Neural cell (in vitro differentiated cells): ENCODE measurements around the gene GOLGA5. TPM values are rescaled to one million over a fixed set of nuclear protein-coding genes. Genes with fewer than 3 reads are reported as not detected.
"Not testable (repeated sequence)": the region's sequence is repeated elsewhere in the genome, so short reads cannot be mapped to it uniquely, and the experiment has no call there.

Experiments used
- H2AFZ ChIP-seq: fragments of 200-600, 300-800 bp; sonication (generic), shearing (Covaris generic); 2 replicates; pipeline ENCODE4 v1.6.0; 2014; ENCODE audit warnings: low read depth, mild to moderate bottlenecking, antibody characterized with exemption, low read length, moderate library complexity
- H3F3A ChIP-seq: fragments of 200-600 bp; shearing (Covaris generic); 2 replicates; pipeline ENCODE4 v1.6.1; 2016; ENCODE audit warnings: mild to moderate bottlenecking, moderate library complexity, mixed read lengths, antibody characterized with exemption, low read length; ENCODE audit not compliant: insufficient read depth, poor library complexity, severe bottlenecking
- H3K27ac ChIP-seq: fragments of 200-600, 300-800 bp; sonication (generic), shearing (Covaris generic); 2 replicates; pipeline ENCODE4 v1.5.1; 2014; ENCODE audit warnings: mild to moderate bottlenecking, low read length, moderate library complexity
- H3K27me3 ChIP-seq: fragments of 300-800, 200-600 bp; sonication (generic), shearing (Covaris generic); 2 replicates; pipeline ENCODE4 v1.6.0; 2014; ENCODE audit warnings: mild to moderate bottlenecking, low read depth, low read length, moderate library complexity; ENCODE audit not compliant: insufficient read depth
- H3K36me3 ChIP-seq: fragments of 300-800, 200-600 bp; sonication (generic), shearing (Covaris generic); 2 replicates; pipeline ENCODE4 v1.5.1; 2014; ENCODE audit warnings: mild to moderate bottlenecking, antibody characterized with exemption, low read length, moderate library complexity; ENCODE audit not compliant: insufficient read depth
- H3K4me2 ChIP-seq: fragments of 300-800, 200-600 bp; sonication (generic), shearing (Covaris generic); 2 replicates; pipeline ENCODE4 v1.6.0; 2014; ENCODE audit warnings: mild to moderate bottlenecking, low read length
- H3K4me3 ChIP-seq: fragments of 300-800, 200-600 bp; sonication (generic), shearing (Covaris generic); 2 replicates; pipeline ENCODE4 v1.5.1; 2014; ENCODE audit warnings: mild to moderate bottlenecking, low read length, moderate library complexity
- H3K79me2 ChIP-seq: fragments of 200-600 bp; shearing (Covaris generic); replicated peaks from 2 replicates; pipeline ENCODE4 v1.6.0; 2014; ENCODE audit warnings: mild to moderate bottlenecking, low read length, moderate library complexity; ENCODE audit not compliant: insufficient read depth
- H3K9ac ChIP-seq: fragments of 300-800, 200-600 bp; sonication (generic), shearing (Covaris generic); 2 replicates; pipeline ENCODE4 v1.6.1; 2016; ENCODE audit warnings: mild to moderate bottlenecking, low read length, mixed read lengths
- H3K9me2 ChIP-seq: fragments of 200-600 bp; shearing (Covaris generic); 2 replicates; pipeline ENCODE4 v1.6.1; 2016; ENCODE audit warnings: mild to moderate bottlenecking, low read length, mixed read lengths; ENCODE audit not compliant: insufficient read depth
- H3K9me3 ChIP-seq: fragments of 200-600, 300-800 bp; sonication (generic), shearing (Covaris generic); 2 replicates; pipeline ENCODE4 v1.6.1; 2016; ENCODE audit warnings: mild to moderate bottlenecking, mixed run types, low read length, moderate library complexity, mixed read lengths
- H4K20me1 ChIP-seq: fragments of 200-600 bp; shearing (Covaris generic); 2 replicates; pipeline ENCODE4 v1.6.1; 2016; ENCODE audit warnings: mild to moderate bottlenecking, mixed run types; ENCODE audit not compliant: insufficient read depth
- EP300 ChIP-seq: fragments of 450-650 bp; conservative IDR thresholded peaks from 2 replicates; pipeline ENCODE4 v1.6.1; 2014; ENCODE audit warnings: antibody characterized with exemption, mild to moderate bottlenecking, moderate library complexity; ENCODE audit not compliant: poor library complexity, severe bottlenecking
- EZH2 ChIP-seq: fragments of 200-600, 300-800 bp; shearing (Covaris generic), sonication (generic); IDR thresholded peaks from 2 replicates; pipeline ENCODE4 v1.6.1; 2014; ENCODE audit warnings: antibody characterized with exemption, low read length, borderline replicate concordance, mild to moderate bottlenecking; ENCODE audit not compliant: insufficient read depth, poor library complexity, severe bottlenecking
- MXI1 ChIP-seq: fragments of 450-650 bp; conservative IDR thresholded peaks from 2 replicates; pipeline ENCODE4 v1.6.1; 2014; ENCODE audit warnings: antibody characterized with exemption, mild to moderate bottlenecking; ENCODE audit not compliant: poor library complexity, severe bottlenecking
- POLR2AphosphoS5 ChIP-seq: IDR thresholded peaks from 2 replicates; pipeline ENCODE4 v1.6.1; 2012
- RAD21 ChIP-seq: fragments of 450-650 bp; conservative IDR thresholded peaks from 2 replicates; pipeline ENCODE4 v1.6.1; 2014; ENCODE audit warnings: antibody characterized with exemption, mild to moderate bottlenecking, moderate library complexity
- SMC3 ChIP-seq: fragments of 450-650 bp; conservative IDR thresholded peaks from 2 replicates; pipeline ENCODE4 v1.6.1; 2014; ENCODE audit warnings: antibody characterized with exemption, mild to moderate bottlenecking, moderate library complexity; ENCODE audit not compliant: poor library complexity
- TAF1 ChIP-seq: IDR thresholded peaks from 2 replicates; pipeline ENCODE4 v1.6.1; 2012; ENCODE audit warnings: low read depth
- polyA plus RNA-seq: library from polyadenylated mRNA; depleted of rRNA; stranded (reverse); fragments of >200 nt; gene quantifications from 2 replicates; pipeline ENCODE4 v1.2.3, GENCODE V29; 2014
- TF ChIP-seq, protein P1 (sequence below): fragments of 450-650 bp; IDR thresholded peaks from 2 replicates; pipeline ENCODE4 v1.5.1; 2014; ENCODE audit warnings: antibody characterized with exemption, mild to moderate bottlenecking, moderate library complexity; ENCODE audit not compliant: poor library complexity, severe bottlenecking
- TF ChIP-seq, protein P2 (sequence below): IDR thresholded peaks from 2 replicates; pipeline ENCODE4 v1.6.1; 2012; ENCODE audit warnings: borderline replicate concordance

Gene GOLGA5
- polyA plus RNA-seq, 1 donor from 2014 or later, result 35.7 TPM

DNA sequence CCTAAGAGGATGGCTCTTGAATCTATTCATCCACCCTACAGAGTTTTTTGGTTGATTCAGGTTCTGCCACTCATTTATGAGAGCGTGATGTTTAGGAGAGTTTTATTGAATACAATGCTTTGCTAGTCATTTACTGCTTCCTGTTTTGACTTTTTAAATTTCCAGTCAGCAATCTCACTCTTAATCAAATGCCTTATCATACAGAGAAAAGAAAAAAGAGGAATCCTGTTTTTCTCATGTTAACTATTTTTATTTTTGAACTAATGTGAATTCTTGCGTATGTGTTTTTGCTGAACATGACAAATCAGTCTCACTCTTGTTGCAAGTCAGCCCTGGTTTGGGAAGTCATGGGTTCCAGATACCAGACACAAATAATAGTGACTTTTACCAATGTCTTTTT is 23.6 kb upstream of the GOLGA5 start:
- Histone ChIP-seq H3F3A (no peaks in the 10 kb centered on the region), H3K9me2 (no peaks in the 10 kb centered on the region), H3K4me3 (no peak overlapping the region), H4K20me1 (no peaks in the 10 kb centered on the region), H3K4me2 (no peak overlapping the region), H2AFZ (no peak overlapping the region), H3K79me2 (no peaks in the 10 kb centered on the region), H3K36me3 (no peaks in the 10 kb centered on the region), H3K27me3 (no peaks in the 10 kb centered on the region), H3K27ac (no peak overlapping the region), H3K9ac (no peak overlapping the region), H3K9me3 (no peaks in the 10 kb centered on the region)
- TF ChIP-seq EP300, result no peak
- TF ChIP-seq MXI1, result no peak
- TF ChIP-seq, protein P1, sequence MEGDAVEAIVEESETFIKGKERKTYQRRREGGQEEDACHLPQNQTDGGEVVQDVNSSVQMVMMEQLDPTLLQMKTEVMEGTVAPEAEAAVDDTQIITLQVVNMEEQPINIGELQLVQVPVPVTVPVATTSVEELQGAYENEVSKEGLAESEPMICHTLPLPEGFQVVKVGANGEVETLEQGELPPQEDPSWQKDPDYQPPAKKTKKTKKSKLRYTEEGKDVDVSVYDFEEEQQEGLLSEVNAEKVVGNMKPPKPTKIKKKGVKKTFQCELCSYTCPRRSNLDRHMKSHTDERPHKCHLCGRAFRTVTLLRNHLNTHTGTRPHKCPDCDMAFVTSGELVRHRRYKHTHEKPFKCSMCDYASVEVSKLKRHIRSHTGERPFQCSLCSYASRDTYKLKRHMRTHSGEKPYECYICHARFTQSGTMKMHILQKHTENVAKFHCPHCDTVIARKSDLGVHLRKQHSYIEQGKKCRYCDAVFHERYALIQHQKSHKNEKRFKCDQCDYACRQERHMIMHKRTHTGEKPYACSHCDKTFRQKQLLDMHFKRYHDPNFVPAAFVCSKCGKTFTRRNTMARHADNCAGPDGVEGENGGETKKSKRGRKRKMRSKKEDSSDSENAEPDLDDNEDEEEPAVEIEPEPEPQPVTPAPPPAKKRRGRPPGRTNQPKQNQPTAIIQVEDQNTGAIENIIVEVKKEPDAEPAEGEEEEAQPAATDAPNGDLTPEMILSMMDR, result no peak
- TF ChIP-seq, protein P2, sequence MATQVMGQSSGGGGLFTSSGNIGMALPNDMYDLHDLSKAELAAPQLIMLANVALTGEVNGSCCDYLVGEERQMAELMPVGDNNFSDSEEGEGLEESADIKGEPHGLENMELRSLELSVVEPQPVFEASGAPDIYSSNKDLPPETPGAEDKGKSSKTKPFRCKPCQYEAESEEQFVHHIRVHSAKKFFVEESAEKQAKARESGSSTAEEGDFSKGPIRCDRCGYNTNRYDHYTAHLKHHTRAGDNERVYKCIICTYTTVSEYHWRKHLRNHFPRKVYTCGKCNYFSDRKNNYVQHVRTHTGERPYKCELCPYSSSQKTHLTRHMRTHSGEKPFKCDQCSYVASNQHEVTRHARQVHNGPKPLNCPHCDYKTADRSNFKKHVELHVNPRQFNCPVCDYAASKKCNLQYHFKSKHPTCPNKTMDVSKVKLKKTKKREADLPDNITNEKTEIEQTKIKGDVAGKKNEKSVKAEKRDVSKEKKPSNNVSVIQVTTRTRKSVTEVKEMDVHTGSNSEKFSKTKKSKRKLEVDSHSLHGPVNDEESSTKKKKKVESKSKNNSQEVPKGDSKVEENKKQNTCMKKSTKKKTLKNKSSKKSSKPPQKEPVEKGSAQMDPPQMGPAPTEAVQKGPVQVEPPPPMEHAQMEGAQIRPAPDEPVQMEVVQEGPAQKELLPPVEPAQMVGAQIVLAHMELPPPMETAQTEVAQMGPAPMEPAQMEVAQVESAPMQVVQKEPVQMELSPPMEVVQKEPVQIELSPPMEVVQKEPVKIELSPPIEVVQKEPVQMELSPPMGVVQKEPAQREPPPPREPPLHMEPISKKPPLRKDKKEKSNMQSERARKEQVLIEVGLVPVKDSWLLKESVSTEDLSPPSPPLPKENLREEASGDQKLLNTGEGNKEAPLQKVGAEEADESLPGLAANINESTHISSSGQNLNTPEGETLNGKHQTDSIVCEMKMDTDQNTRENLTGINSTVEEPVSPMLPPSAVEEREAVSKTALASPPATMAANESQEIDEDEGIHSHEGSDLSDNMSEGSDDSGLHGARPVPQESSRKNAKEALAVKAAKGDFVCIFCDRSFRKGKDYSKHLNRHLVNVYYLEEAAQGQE, result no peak
- no peak for TF ChIP-seq SMC3
- TF ChIP-seq RAD21, result no peak
- no peak for TF ChIP-seq EZH2
- no peak for TF ChIP-seq TAF1
- TF ChIP-seq POLR2AphosphoS5, result no peak

DNA sequence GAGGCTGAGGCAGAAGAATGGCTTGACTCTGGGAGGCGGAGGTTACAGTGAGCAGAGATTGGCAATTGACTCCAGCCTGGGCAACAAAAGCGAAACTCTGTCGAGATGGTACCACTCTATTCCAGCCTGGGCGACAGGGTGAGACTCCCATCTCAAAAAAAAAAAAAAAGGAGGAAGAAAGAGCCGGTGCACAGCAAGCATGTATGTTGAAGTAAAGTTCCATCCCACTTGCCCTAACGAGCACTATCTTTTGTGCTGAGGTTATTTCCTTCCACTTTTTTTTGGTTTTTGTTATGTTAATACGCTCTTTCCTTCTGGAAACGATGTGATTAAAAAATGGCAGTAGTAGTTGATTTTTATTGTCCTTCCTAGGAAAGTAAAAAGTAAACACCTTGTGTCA is 19.5 kb upstream of the GOLGA5 start:
- no peaks in the 10 kb centered on the region for H3F3A ChIP-seq
- H3K4me2 ChIP-seq, result no peak overlapping the region
- no peak overlapping the region for H3K9ac ChIP-seq
- no peak overlapping the region for H2AFZ ChIP-seq
- H3K79me2 ChIP-seq, result no peaks in the 10 kb centered on the region
- TF ChIP-seq POLR2AphosphoS5, result no peak
- TF ChIP-seq TAF1, result no peak
- TF ChIP-seq EZH2, result no peak
- TF ChIP-seq MXI1, result no peak
- TF ChIP-seq EP300, result no peak
- TF ChIP-seq, protein P1, result no peak
- TF ChIP-seq RAD21, result no peak
- TF ChIP-seq SMC3, result no peak
- H3K27me3 ChIP-seq, result no peaks in the 10 kb centered on the region
- no peak overlapping the region for H3K4me3 ChIP-seq
- no peak overlapping the region for H3K27ac ChIP-seq
- no peaks in the 10 kb centered on the region for H3K36me3 ChIP-seq
- H3K9me3 ChIP-seq, result no peaks in the 10 kb centered on the region
- H4K20me1 ChIP-seq, result no peaks in the 10 kb centered on the region
- H3K9me2 ChIP-seq, result no peaks in the 10 kb centered on the region

DNA sequence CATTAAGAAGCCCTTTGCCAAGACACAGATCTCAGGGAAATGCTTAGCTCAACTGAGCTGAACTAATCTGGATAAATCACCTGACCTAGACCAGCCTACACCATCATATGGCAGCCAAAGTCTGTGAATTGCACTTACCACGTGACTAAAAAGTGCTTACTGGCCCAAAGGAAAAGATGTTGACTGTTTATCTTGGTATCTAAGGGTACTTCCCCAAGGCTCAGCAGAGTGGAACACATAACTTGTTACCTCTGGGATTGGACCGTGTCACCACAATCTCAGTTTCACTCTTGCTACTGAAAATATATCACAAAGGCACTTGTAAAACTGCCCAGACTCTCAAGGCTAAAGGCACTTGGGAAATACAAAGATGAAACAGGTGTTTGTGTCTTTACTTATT is 18.8 kb upstream of the GOLGA5 start:
- H3K27me3 ChIP-seq, H3K9me3 ChIP-seq, H3K9ac ChIP-seq, H3K36me3 ChIP-seq, H3K9me2 ChIP-seq, H3K4me3 ChIP-seq, H2AFZ ChIP-seq, H4K20me1 ChIP-seq, H3F3A ChIP-seq, H3K27ac ChIP-seq, H3K4me2 ChIP-seq, H3K79me2 ChIP-seq: not testable (repeated sequence)

DNA sequence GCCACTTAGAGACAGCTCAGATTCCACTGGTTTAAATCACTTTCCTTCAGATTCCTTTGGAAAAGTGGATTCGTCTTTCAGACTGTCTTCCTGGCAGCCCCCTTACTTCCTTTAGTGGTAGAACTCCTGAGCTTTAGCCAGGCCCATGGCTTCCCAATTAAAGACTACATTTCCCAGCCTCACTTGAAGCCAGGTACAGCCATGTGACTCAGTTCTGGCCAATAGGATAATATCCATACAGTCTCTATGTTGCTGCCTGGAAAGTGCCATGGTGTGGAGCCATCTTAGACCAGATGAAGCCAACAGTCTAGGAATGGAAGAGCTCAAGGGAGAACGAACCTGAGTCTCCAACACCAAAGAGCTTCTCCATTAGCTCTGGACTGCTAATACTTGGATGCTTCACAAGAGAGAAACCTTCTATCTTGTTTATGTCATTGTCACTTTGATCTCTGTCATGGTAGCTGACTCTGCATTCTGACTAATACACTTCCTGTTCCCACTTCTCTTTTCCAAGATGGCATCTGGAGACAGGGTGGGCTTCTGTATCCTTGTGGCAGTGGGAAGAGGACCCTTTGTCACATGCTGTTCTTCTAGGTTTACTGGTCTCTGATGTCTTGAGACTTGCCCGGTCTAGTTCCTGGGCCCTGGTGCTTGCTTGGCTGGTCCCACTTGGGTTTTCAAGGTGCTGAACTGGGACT is 15.1 kb upstream of the GOLGA5 start:
- not testable (repeated sequence) for H3K9me2 ChIP-seq, H3F3A ChIP-seq, H3K27me3 ChIP-seq, H3K4me3 ChIP-seq, H2AFZ ChIP-seq, H3K9ac ChIP-seq, H3K9me3 ChIP-seq, H3K79me2 ChIP-seq, H3K27ac ChIP-seq, H3K36me3 ChIP-seq, H3K4me2 ChIP-seq, H4K20me1 ChIP-seq
